Neural progenitor cell (in vitro differentiated cells): ENCODE results near the gene CABP5. TPM values are rescaled to one million over a fixed set of nuclear protein-coding genes. Genes with fewer than 3 reads are reported as not detected.

Experiments used
- DNase-seq: peaks from one replicate; pipeline ENCODE4 v3.0.0-alpha.2; 2016; ENCODE audit warnings: low spot score
- H2AFZ ChIP-seq: fragments of 200-600 bp; sonication (generic); replicated peaks from 2 replicates; pipeline ENCODE4 v1.6.1; 2016; ENCODE audit warnings: antibody characterized with exemption
- H3F3A ChIP-seq: fragments of 200-600 bp; sonication (generic); 2 replicates; pipeline ENCODE4 v1.6.1; 2016; ENCODE audit warnings: antibody characterized with exemption, low read depth
- H3K27ac ChIP-seq: fragments of 200-600 bp; sonication (generic); 2 replicates; pipeline ENCODE4 v1.5.1; 2016; ENCODE audit warnings: mild to moderate bottlenecking
- H3K27me3 ChIP-seq: fragments of 200-600 bp; sonication (generic); 2 replicates; pipeline ENCODE4 v1.6.1; 2016; ENCODE audit warnings: mild to moderate bottlenecking, moderate library complexity
- H3K36me3 ChIP-seq: fragments of 200-600 bp; sonication (generic); 2 replicates; pipeline ENCODE4 v1.5.1; 2016
- H3K4me1 ChIP-seq: fragments of 200-600 bp; sonication (generic); 2 replicates; pipeline ENCODE4 v1.6.1; 2016; ENCODE audit warnings: mixed run types
- H3K4me2 ChIP-seq: fragments of 200-600 bp; sonication (generic); 2 replicates; pipeline ENCODE4 v1.6.1; 2016
- H3K4me3 ChIP-seq: fragments of 200-600 bp; sonication (generic); 2 replicates; pipeline ENCODE4 v1.5.1; 2016
- H3K79me2 ChIP-seq: fragments of 200-600 bp; sonication (generic); 2 replicates; pipeline ENCODE4 v1.6.1; 2016; ENCODE audit warnings: low read depth
- H3K9ac ChIP-seq: fragments of 200-600 bp; sonication (generic); 2 replicates; pipeline ENCODE4 v1.6.1; 2016
- H3K9me3 ChIP-seq: fragments of 200-600 bp; sonication (generic); 2 replicates; pipeline ENCODE4 v1.5.1; 2016; ENCODE audit warnings: low read depth
- H4K20me1 ChIP-seq: fragments of 200-600 bp; sonication (generic); 2 replicates; pipeline ENCODE4 v1.6.1; 2016; ENCODE audit warnings: low read depth
- H3K27ac Mint-ChIP-seq: 3 replicates; pipeline ENCODE4 v1.8.0; 2021; ENCODE audit warnings: mixed read lengths
- H3K27me3 Mint-ChIP-seq: 2 replicates; pipeline ENCODE4 v1.8.0; 2022; ENCODE audit warnings: low read depth, mild to moderate bottlenecking, inconsistent platforms, moderate library complexity, mixed read lengths; ENCODE audit not compliant: insufficient read depth
- H3K36me3 Mint-ChIP-seq: 3 replicates; pipeline ENCODE4 v1.8.0; 2021; ENCODE audit warnings: mixed read lengths
- H3K4me1 Mint-ChIP-seq: 3 replicates; pipeline ENCODE4 v1.8.0; 2021; ENCODE audit warnings: mixed read lengths
- H3K4me3 Mint-ChIP-seq: 3 replicates; pipeline ENCODE4 v1.8.0; 2021; ENCODE audit warnings: mild to moderate bottlenecking, moderate library complexity, mixed read lengths
- H3K9me3 Mint-ChIP-seq: 3 replicates; pipeline ENCODE4 v1.8.0; 2020; ENCODE audit warnings: mixed read lengths
- EZH2 ChIP-seq: fragments of 200-600 bp; sonication (generic); IDR thresholded peaks from 2 replicates; pipeline ENCODE4 v1.6.1; 2017; ENCODE audit warnings: antibody characterized with exemption, mild to moderate bottlenecking, moderate library complexity
- EZH2phosphoT487 ChIP-seq: fragments of 200-600 bp; sonication (generic); IDR thresholded peaks from 2 replicates; pipeline ENCODE4 v1.6.1; 2017; ENCODE audit warnings: antibody characterized with exemption
- total RNA-seq: library from RNA; depleted of rRNA; stranded (reverse); fragments of >200 nt; gene quantifications from 2 replicates; pipeline ENCODE4 v1.2.3, GENCODE V29; 2015; ENCODE audit warnings: low replicate concordance
- TF ChIP-seq, protein P1 (sequence below): fragments of 200-600 bp; sonication (generic); IDR thresholded peaks from 2 replicates; pipeline ENCODE4 v1.5.1; 2017; ENCODE audit warnings: antibody characterized with exemption, mild to moderate bottlenecking

CABP5 gene
- total RNA-seq, 1 donor from 2014 or later: not detected

DNA sequence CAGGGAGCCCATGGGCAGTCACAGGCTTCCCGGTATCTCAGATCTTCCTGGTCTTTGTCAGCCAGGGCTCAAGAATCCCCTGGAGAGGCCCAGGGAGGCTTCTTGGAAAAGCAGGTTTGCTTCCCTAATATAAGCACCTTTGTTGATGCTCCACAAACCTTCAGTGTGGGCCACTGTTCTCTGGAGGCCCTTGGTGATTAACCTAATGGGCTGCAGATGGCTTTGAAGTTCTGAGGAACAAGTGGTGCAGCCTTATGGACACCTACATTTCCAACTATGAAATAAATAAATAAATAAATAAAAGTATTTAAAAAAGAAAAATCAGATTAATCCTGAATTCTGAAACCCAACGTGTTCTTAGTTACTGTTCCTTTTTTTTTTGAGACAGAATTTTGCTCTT lies 51.8 kb downstream of the CABP5 start, which contains the start of gene BSPH1:
Gene BSPH1, minus strand, starts transcription at position 101 of the 400 bp plus-strand sequence. Its CDS starts 89 bp downstream, at position 12.
- H3K4me1 Mint-ChIP-seq: no peaks in the 10 kb centered on the region
- H3K4me1 ChIP-seq: no peaks in the 10 kb centered on the region

DNA sequence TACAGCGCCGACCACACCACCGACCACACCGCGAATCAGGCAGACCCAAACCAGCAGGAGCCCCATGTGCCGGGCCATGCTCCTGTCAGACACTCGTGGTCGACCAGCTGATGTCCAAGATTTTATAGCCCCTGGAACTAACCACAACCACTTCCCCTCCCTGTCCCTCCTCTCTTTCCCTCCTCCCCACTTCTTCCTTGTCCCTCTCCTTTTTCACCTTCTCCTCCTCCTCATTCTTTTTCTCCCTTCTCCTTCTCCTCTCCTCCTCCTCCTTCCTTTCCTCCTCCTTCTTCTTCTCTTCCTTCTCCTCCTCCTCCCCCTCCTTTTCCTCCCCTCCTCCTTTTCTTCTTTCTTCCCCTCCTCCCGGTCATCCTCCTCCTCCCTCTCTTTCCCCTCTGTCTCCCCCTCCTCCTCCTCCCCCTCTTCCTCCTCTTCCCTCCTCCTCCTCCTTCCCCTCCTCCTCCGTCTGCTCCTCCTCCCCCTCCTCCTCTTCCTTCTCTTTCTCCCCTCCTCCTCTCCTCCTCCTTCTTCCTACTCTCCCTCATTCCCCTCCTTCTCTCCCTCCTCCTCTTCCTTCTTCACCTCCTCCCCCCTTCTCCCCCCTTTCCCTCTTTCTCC lies 52.6 kb downstream of the CABP5 start:
- Histone ChIP-seq H3K4me3 (no peak overlapping the region), H3K4me2 (no peak overlapping the region), H3K9ac (no peak overlapping the region), H3K79me2 (no peaks in the 10 kb centered on the region), H3K36me3 (no peaks in the 10 kb centered on the region), H3F3A (no peaks in the 10 kb centered on the region), H3K4me1 (no peaks in the 10 kb centered on the region), H3K27ac (no peak overlapping the region), H3K9me3 (no peaks in the 10 kb centered on the region), H2AFZ (no peak overlapping the region), H3K27me3 (no peaks in the 10 kb centered on the region), H4K20me1 (no peaks in the 10 kb centered on the region)
- H3K36me3 Mint-ChIP-seq: no peaks in the 10 kb centered on the region
- no peak overlapping the region for H3K4me3 Mint-ChIP-seq
- peaks cover 4% of the 10 kb centered on the region for H3K27me3 Mint-ChIP-seq
- no peak for TF ChIP-seq EZH2
- TF ChIP-seq EZH2phosphoT487: no peak
- TF ChIP-seq, protein P1, sequence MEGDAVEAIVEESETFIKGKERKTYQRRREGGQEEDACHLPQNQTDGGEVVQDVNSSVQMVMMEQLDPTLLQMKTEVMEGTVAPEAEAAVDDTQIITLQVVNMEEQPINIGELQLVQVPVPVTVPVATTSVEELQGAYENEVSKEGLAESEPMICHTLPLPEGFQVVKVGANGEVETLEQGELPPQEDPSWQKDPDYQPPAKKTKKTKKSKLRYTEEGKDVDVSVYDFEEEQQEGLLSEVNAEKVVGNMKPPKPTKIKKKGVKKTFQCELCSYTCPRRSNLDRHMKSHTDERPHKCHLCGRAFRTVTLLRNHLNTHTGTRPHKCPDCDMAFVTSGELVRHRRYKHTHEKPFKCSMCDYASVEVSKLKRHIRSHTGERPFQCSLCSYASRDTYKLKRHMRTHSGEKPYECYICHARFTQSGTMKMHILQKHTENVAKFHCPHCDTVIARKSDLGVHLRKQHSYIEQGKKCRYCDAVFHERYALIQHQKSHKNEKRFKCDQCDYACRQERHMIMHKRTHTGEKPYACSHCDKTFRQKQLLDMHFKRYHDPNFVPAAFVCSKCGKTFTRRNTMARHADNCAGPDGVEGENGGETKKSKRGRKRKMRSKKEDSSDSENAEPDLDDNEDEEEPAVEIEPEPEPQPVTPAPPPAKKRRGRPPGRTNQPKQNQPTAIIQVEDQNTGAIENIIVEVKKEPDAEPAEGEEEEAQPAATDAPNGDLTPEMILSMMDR: no peak
- H3K9me3 Mint-ChIP-seq: no peaks in the 10 kb centered on the region
- H3K27ac Mint-ChIP-seq: no peak overlapping the region
- DNase-seq: no peak
- no peaks in the 10 kb centered on the region for H3K4me1 Mint-ChIP-seq

More for the DNA sequence above, 51.8 kb downstream of the CABP5 start, which contains the start of gene BSPH1:
- H3F3A ChIP-seq: no peaks in the 10 kb centered on the region
- no peak within 1 kb of the TSS for H2AFZ ChIP-seq
- no peaks in the 10 kb centered on the region for H3K9me3 ChIP-seq
- no peak for DNase-seq
- TF ChIP-seq EZH2 (no peak), EZH2phosphoT487 (no peak)
- TF ChIP-seq, protein P1: no peak
- H3K4me2 ChIP-seq: no peak within 1 kb of the TSS
- Mint-ChIP-seq H3K36me3 (no peaks in the 10 kb centered on the region), H3K9me3 (no peaks in the 10 kb centered on the region), H3K27ac (no peak within 1 kb of the TSS), H3K27me3 (peaks cover 6% of the 10 kb centered on the region), H3K4me3 (no peak within 1 kb of the TSS)
- H4K20me1 ChIP-seq: no peaks in the 10 kb centered on the region
- H3K9ac ChIP-seq: no peak within 1 kb of the TSS
- no peak within 1 kb of the TSS for H3K27ac ChIP-seq
- H3K27me3 ChIP-seq: no peaks in the 10 kb centered on the region
- H3K79me2 ChIP-seq: no peaks in the 10 kb centered on the region
- H3K36me3 ChIP-seq: no peaks in the 10 kb centered on the region
- no peak within 1 kb of the TSS for H3K4me3 ChIP-seq

Other genes with a start within 250 kb of the CABP5 start
- gene TPRX1, start 239.5 kb downstream of the CABP5 start, total RNA-seq: not detected in 2 replicates
- 0.19 and 0.22 TPM in 2 replicates for gene CRX, start 222.1 kb downstream of the CABP5 start, total RNA-seq
- gene TPRX2, start 184.8 kb downstream of the CABP5 start, total RNA-seq: not detected in 2 replicates
- gene SULT2A1, start 157.8 kb downstream of the CABP5 start, total RNA-seq: not detected in 2 replicates
- not detected in 2 replicates for gene BSPH1, start 51.9 kb downstream of the CABP5 start, total RNA-seq
- not detected in 2 replicates for gene ELSPBP1, start 49.4 kb downstream of the CABP5 start, total RNA-seq
- gene PLA2G4C, start 66.7 kb upstream of the CABP5 start, total RNA-seq: not detected in 2 replicates
- 40.0 and 88.9 TPM in 2 replicates for gene LIG1, start 126.3 kb upstream of the CABP5 start, total RNA-seq
- gene ZSWIM9, start 126.6 kb upstream of the CABP5 start, total RNA-seq: 0.36 and 4.2 TPM in 2 replicates
- gene CARD8, start 211.8 kb upstream of the CABP5 start, total RNA-seq: 46.6 and 59.7 TPM in 2 replicates
- gene ZNF114, start 226.0 kb upstream of the CABP5 start, total RNA-seq: 5.4 and 6.0 TPM in 2 replicates